HT1080 (cell line): ENCODE measurements around the gene WDFY4. TPM values are rescaled to one million over a fixed set of nuclear protein-coding genes. Genes with fewer than 3 reads are reported as not detected.

Source experiments
- DNase-seq: peaks from one replicate; pipeline ENCODE4 v3.0.0-alpha.2; 2015; ENCODE audit warnings: low read depth
- total RNA-seq: library from RNA; depleted of rRNA; stranded (reverse); fragments of >200 nt; shearing (Covaris generic); gene quantifications from 2 replicates; pipeline ENCODE4 v1.2.3, GENCODE V29; 2014

WDFY4 gene
- total RNA-seq, 1 experiment from 2014 or later: 0.69 TPM

DNA sequence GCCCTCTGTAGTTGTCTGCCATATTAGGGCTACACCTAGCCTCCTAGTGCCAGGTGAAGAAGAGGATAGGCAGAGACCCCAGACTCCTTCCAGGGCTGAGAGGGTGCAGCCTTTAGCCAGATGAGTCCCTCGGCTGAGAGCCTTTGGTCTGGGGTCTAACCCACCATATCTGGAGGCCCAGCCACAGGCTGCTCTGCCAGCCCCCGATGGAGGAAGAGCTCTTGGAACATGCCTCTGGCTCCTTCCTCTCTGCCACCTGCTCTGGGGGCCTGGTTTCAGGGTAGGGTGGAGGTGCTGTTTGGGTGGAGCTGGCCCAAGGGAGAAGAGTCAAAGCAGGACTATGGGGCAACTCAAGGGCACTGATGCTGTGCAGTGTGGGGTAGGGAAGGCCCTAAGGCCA is 253.6 kb downstream of the WDFY4 start:
- DNase-seq: no peak

DNA sequence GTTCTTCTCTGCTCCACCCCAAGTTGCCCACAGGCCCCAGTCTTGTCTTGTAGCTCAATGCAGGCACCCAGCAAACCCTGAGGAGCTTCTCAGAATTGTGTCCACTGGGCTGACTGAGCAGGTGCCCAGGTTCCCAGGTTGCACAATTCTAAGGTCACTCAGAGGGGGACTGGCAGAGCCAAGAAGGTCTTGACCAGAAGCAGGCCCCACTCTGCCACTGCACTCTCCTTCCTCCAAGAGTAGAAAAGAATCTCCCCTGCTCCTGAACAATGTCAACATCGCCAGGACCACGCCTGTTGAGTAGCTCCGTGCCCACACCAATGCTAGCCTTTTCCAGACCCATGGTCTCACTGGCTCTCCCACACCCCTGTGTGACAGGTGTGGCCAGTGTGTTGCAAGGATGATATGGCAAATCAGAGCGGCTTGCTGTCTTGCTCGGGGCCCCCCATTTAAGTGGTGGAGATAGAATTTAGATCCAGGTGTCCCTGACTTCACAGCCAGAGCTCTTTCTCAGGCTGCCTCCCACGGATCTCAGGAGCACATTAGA is 254.4 kb downstream of the WDFY4 start:
- DNase-seq: no peak

DNA sequence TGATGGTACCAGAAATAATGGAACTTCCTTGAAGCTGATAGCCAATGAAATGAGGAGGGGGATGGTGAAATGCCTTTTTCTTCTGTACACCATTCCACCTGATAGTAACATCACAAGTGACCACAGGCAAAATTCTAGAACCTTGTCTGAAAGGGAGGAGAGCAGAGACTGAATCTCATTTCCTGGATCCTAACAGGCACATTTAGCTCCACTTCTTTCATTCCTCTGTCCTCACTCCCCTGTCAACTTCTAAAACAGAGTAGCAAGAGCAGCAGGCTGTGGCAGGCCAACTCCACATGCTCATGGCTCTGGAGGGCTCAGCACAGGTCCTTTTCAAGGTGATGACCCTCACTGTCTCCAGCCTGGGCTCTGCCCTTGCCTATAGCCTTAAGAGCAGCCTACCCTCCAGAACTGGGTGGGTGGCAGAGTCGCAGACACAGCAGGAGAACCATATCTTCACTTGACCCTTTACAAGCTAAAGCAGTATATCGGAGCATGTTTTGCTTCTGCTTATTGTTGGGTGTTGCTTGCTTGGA is 255.2 kb downstream of the WDFY4 start, which contains the start of gene LRRC18:
LRRC18 (minus strand) TSS at position 51 of the 536 bp plus-strand sequence. CDS start 25,685 bp downstream, outside the sequence.
- no peak for DNase-seq

DNA sequence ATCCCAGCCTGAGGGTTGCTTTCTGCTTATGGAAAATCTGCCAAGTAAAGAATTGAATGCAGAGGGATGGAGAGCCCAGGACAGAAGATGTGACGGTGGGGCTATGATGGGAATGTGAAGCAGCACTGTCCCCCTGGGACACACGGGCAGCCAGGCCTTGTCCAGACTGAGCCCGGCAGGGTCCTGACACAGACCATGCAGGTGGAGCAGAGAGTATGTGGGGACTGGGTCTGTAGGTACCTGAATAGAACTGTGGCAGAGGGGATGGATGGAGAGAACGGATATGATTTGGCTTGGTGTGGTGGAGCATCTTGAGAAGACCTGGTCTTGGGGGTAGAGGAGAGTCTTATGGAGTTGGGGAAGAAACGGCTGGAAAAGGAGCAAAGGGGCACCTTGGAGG is 255.7 kb downstream of the WDFY4 start:
- DNase-seq: no peak

DNA sequence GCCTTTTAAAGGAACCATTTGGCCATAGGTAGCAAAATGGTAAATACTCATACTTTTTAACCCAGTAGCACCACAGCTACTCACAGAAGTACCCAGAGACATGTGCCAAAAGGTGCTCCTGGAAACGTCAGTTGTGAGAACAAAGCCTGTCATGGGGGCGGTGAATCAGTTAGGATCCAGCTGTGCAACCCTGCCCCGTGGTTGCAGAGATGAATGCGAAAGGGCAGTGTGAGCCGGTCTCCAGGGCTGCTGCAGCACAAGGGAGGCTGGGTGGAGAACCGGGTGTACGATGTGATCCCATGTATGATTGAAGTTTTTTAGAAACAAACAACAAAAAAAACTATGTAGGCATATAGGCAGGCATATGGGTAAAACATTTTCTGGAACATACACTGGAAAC is 256.3 kb downstream of the WDFY4 start:
- no peak for DNase-seq

DNA sequence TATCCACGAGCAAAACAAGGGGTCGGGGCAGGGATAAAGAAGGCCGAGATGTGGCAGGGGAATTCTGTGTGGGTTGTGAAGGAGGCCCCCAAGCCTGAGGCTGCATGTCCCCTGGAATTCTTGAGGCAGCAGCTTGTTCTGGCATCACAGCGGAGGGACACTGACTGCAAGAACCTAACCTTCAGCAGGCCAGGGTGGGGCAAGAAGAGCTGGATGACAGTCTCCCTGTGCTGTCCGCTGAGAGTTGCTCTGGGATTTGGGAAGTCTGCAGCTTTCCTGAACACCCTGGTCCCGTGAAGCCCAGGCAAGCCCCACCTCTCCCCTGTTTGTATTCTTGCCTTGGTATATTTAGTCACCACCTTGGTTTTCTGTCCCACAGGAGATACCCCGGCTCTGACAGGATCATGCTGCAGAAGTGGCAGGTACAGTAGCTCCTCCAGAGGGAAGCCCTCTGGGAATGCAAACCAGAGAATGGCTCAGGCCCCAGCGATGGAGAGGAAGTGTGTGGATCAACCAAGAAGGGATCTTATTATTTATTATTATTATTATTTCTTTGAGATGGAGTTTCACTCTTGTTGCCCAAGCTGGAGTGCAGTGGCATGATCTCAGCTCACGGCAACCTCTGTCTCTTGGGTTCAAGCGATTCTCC is 256.9 kb downstream of the WDFY4 start:
- no peak for DNase-seq

DNA sequence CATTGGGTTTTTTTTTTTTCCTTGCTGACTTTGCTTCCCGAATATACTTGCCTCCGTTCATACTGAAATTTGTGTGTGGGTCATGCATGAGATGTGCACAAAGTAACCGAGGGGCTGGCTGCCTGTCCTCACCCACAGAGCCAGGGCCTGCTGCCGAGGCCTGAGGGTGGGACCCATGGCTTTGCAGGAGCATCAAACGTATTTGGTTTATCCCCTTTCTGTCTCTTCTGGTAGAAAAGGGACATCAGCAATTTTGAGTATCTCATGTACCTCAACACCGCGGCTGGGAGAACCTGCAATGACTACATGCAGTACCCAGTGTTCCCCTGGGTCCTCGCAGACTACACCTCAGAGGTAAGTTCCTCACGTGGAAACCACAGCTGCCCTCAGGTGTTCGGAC is 258.4 kb downstream of the WDFY4 start:
- DNase-seq: no peak

DNA sequence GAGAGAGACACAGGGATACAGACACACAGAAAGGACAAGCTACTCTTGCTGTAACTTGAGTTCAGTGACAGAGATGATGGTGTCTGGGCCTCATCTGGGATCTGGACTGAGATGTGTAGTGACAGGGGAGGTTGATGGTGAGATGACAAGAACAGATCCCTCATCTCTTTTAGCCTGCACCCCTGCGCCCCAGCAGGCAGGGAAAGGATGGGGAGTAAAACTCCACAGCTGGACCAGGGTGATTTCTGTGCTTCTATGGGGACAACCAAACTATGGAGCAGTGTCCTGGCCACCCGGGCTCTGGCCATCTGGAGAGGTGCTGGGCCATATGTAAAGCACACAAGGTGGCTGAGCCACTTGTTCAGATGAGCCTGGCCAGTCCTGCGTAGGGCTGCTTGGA is 259.5 kb downstream of the WDFY4 start:
- no peak for DNase-seq

DNA sequence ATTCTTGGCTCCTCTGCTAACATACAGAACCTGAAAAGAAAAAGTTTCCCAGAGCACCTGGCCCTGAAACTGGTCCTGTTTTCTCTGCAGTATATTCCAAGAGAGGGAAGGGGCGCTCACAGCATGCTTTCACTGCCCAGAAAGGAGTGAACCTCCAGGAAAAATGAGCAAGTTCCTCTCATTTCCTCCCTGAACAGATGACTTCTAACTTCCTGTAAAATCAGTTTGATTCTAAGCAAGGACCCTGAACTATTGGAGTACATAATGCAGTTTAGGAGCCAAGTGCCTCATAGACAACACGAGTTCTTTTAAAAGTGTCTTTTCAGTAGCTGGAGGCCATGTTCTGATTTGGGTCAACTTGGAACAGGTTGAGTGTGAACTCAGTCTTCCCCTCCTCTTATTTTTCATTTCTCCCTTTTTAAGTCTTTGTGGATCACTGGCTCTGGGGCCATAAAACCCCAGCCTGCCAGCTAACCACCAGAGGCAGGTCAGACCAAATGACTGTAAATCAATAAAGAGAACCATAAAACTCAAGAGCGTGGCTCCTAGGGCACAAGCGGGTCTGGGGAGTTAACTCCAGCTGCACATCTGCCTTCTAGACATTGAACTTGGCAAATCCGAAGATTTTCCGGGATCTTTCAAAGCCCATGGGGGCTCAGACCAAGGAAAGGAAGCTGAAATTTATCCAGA is 260.9 kb downstream of the WDFY4 start:
- no peak for DNase-seq

DNA sequence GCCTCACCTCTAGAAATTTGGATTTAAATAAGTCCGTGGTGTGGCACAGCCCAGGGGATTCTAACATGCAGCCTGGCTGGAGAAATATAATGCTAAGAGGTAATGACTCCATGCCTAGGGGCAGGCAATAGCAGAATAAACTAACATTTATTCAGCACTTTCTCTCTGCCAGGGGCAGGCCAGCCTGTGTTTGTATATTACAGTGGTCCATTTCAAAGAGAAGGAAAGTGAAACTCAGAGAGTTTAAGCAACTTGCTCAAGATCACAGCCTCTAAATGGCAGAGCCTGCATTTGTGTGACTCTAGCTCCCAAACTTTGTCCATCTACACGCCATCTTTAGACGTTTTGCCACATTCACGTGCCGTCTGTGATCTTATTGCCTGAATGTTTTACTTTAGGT is 261.7 kb downstream of the WDFY4 start:
- DNase-seq: no peak

DNA sequence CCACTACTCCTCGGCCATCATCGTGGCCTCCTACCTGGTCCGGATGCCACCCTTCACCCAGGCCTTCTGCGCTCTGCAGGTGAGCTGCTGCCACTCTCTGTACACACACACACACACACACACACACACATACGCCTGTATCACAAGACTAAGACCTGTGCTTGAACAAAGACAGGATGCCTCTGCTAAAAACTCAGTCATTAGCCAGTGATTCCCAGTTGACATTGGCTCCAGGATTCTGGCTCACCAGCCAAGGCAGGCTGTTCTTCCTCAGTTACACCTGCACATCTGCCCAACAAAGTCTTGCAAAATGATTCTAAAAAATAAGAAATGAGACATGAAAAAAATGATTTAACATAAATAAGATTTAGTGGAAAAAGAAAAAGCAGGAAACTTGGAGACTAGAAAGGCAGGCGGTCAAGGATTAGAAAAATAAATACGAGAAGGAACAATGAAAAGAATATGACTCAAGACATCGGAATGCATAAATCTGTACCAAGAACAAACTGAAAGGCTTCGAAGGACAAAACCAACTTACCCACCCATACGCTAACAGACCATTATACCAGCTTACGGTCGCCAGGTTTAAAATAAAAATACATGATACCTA is 262.3 kb downstream of the WDFY4 start:
- DNase-seq: peak; percentile 62

DNA sequence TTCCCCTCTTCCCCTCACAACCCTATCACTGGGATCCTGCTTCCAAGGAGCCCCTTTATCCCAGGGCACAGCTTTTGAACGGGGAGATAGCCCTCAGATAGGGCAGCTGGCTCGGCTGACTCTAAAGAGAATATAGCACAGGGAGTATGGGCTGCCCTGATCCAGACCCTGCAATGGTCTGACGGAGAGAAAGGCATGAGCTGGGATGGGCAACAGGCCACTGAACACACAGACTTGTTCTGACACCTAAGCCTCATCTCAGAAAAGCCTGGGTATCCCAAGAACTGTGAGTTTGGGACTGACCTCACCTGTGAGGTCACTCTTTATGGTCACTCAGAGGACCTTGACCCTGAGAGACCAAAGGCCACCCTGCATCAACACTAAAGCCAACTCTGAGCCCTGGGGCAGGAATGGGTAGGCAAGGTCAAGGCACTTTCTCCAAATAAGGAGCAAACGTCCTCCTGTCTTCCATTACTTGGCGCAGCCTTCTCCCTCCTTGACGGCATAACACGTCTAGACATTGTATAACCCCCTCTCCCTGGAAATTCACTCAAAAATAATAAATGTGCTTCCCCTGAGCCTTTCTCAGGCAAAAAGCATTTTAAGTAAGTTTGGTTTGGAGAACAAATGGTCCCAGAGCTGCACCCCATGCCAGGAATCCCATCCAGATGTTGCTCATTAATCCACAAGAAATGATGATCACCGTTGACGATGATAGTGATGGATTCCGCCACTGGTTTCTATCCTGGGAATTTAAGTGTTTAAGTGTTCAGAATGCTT is 263.2 kb downstream of the WDFY4 start:
- no peak for DNase-seq

DNA sequence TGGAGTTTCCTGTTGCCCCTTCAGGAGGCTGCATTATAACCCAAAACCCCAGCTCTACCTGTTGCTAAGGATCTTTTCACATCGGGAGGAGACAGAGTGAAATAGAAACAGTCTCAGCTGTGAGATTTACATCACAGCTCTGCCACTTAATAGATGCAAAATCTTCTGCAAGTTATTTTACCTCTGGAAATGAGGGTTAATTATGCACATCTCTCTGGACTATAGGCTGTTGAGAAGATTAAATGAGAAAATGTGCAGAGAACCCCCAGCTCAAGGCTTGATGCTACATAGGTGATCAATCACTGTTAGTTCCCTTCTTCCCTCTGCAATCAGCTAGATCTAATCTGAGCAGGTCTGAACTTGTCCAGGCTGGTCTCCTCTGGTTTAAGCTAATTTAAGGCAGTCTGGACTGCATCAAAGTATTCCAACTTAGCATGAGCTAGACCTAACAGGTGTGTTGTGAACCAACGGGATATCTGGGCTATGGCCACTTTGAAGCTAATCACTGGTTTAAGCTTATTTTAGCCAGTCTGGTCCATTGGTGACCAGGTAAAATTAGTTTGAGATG is 263.9 kb downstream of the WDFY4 start:
- no peak for DNase-seq

DNA sequence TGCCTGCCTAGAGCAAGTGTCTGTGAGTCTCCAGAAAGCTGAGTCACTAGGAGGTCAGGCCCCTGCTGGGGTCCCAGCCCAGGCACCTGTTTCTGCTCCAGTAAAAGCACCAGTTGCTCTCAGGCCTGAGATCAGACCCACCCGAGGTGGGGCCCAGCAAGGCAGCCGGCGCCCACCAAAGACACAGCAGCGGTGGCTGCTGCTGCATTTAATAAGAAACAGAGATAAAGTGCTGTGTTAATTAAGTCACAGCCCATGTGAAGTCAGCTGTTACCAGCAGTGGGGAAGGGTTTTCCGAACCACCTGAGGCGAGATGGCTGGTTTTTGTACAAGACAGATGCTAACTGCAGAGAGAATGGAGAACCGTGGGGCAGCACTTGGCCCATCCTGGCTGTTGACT is 267.0 kb downstream of the WDFY4 start:
- DNase-seq: no peak

DNA sequence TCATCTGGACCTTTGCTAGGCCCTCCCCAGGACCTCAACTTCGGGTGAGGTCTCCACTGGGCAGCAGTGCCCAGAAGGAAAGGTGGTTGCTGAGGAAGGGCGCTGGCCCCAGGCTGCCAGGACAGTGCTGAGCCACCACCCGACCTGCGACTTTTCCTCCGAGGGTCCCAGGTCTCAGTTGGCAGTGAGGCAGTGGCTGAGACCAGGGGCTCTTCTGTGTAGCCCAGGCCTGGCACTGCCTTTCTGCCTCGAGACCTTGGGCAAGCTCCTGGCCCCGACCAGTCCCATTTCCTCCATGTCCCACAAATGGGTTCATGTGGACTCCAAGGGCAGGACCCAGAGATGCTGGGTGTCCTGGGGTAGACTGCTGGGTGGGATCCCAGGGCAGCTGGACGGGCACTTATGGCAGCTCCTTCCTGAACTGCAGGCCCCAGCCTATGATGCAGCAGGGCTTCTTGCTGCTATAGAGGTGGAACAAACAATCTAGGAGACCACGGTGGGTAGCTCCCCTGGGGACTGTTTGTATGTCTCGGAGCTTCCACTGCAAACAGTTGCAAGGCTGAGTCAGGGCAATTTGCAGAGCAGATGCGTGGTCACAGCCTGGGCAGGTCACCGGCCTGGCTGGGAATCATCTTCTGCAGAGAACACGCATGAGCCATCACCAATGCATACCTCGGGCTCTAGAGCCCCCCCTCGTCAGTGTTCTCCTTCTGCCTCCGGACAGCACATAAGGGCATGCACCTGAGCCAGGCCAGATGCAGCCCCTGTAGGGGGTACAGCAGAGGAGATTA is 272.9 kb downstream of the WDFY4 start:
- no peak for DNase-seq

DNA sequence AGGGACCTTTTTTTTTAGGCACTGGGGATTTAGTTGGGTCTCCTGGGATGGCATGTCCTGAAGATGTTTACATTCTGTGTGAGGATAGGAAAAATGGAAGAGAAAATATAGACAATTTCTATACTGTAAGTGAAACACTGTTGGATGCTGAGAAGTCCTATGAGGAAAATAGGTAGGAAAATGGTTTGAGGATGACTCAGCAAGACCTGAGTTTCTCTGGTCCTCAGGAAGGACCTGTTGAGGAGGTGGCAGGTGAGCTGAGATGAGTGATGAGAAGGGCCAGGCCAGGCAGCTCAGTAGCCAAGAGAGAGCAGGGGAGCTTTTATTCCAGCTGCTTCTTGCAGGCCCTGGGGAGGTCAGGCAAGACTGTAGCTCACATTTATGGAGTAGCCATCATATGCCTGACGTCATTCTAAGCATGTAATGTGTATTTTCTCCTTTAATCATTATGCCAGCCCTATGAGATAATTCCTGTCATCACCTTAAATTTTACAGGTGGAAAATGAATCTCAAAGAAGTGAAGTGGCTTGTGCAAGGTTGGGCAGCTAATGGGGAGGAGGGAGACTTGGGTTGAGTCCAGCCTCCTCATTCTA is 274.0 kb downstream of the WDFY4 start:
- no peak for DNase-seq

DNA sequence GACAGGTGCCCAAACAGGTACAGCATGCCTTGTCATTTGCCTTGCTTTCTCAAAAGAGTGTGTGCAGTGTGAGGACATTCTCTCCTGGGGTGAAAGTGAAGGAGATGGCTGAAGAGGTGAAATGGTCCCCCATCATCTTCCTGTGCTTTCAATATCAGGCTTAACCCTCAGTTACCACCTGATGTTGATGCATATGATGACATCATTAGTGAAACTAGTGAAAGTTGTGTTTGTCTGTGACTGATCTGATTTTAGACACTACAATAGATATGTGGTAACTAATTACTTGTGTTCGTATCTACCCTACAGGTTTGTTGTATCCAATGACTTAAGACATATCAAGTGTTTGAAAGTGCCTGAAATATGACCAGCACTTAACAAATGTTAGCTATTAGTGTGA is 279.4 kb downstream of the WDFY4 start:
- DNase-seq: no peak

DNA sequence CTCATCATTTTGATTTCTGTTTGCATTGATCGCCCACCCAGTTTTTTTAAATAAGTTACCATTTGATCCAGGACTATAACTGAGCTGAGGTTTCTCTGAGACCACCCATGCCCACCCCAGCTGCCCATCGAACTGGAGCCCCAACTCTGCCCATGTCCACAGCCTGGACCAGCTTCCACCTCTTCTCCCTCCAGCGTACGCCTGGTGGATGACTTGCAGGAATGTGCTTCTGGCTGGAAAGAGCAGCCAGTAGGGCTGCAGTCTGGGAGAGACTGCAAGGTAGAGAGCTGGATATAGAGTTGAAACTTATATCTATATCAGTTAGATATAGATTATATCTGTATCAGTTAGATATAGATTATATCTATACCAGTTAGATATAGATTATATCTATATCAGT is 280.8 kb downstream of the WDFY4 start:
- no peak for DNase-seq

DNA sequence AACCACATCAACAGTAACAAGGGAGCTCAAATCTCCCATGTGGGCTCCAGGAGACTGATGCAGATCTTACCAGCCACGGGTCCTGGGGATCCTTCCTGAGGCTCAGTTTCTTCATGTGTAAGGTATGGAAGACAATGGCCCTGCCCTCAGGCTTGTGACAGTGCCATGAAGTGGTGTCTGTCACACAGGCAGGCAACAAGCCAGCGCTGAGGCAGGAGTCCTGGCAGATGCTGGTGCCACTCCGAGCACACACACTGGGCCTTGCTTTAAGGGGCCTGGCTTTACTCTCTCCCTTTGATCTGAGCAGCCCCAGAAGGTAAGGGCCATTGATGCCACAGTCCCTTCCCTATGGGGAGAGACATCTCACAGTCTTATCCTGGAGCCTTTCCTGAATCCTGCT is 283.4 kb downstream of the WDFY4 start:
- no peak for DNase-seq

DNA sequence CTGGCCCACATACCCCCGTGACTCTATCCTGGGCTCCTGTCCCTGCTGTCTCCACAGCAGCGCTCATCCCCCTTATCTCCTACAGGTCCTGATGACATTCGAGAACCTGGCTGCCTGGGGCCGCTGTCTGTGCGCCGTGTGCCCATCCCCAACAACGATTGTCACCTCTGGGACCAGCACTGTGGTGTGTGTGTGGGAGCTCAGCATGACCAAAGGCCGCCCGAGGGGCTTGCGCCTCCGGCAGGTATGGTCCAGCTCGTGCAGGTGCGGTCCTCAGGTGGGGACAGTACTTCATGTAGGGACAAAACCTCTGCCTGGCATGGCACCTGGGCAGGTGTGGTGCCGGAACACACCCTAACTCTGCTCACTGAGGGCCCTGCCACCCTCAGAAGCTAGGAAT is 285.4 kb downstream of the WDFY4 start:
- DNase-seq: no peak
